Measurements from ENCODE around the gene SETBP1.
"Not testable (repeated sequence)": the region's sequence is repeated elsewhere in the genome, so short reads cannot be mapped to it uniquely, and the experiment has no call there.

SETBP1 gene

DNA sequence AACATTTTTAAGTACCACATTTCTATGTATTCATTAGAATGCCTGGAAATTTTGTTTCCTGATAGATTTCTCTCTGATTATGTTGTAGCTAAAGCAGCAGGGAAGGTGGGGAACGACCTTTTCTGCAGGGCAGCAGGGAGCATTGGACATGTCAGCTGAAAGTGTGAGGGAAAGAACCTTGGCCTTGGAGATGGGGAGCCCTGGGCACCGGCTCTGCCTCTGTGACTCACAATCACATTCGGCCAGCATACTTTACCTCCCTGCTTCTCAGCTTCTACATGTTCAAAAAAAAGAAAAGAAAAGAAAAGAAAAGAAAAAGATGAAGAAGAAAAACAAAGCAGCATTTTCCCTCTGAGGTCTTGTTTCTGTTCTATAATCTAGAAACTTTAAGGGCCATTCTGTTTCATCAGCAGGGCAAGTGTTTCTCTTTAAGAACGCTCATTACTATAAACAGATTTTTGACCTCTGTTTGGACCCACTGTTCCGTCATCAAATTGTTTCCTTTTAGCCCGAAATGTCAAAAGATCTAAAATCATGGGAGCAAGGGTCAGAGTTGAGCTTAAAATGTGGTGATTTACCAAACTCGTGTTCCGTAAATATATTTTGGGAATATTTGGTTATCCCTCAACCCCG is 27.9 kb downstream of the SETBP1 start:
- DNase-seq, result no peak

DNA sequence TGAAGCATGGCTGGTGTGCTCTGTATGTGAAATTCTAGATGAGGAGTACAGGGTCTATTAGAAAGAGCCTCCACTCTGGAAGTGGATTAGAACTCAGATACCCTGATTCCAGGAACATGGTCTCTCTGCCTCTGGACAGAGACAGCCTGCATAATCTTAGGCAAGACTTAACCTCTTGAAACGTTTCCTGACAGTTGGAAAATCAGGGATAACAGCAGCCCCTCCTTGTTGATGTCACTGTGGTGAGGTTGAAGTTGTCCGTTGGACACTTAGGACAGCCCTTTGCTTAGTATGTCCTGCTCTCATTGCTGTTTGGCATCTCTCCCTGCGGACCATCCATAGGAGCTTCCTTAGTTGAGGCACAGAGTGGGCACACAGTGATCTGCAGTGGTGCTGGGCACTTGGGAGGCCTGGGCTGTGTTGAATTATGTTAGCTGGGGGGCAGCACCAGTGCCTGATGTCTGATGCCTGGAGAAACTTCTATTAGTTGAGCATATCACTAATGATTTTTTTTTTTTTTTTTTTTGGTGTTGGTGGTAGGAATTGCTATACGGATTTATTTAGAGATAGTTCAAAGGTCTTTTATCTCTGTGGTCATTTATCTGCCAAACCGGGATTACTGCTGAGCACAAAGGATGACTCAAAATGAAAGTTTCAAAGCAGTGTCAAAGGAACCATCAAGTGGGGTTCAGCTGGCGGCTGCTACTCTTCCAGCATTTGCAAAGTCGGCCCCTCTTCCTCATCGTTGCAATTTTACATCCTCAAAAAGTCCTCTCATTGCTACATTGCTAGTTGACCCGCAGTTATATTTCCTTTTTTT is 28.8 kb downstream of the SETBP1 start:
- DNase-seq, result peak; percentile 67

DNA sequence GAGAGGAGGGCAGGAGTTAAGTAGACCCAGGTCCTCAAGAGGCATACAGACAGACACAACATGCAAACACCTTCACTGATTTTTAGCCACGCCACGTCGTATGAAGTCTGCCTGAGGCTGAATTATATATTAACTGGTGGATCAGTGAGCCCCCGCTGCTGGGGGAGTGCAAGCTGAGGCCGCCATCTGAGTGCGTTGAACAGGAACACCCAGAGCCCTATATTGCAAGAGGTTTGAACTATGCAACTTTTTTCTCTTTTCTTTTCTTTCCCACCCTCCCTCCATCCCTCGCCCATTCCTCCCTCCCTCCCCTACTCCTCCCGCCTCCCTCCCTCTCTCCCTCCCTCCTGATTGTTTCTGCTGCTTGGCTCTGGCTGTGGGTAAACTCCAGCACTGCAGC is 30.2 kb downstream of the SETBP1 start:
- no peak for DNase-seq

DNA sequence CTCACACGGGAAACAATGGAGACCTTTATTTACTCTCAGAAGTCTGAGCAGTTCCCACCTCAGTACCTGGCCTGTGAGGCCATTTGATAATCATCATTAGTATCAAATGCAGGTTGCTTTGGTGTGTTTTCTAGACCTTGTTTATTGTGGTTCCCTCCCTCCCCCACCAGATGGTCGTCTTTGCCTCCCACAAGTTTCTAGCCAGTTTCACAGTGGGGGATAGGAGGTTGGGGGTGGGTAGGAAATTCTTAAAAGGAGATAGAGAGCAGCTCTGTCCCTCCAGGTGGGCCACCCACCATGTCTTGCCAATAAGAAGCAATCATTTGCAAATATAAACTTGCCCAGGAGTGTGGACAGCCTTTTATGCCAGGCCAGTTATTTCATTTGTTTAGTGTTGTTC is 31.3 kb downstream of the SETBP1 start:
- no peak for DNase-seq

GRCh38 chr18:44713435-44713834 is 32.7 kb downstream of the SETBP1 start:
- no peak for DNase-seq

- DNase-seq, result no peak
Observed at GRCh38 chr18:44714376-44714775, 33.7 kb downstream of the SETBP1 start.

GRCh38 chr18:44715245-44715644 is 34.6 kb downstream of the SETBP1 start:
- no peak for DNase-seq

- no peak for DNase-seq
Observed at GRCh38 chr18:44715842-44716241, 35.2 kb downstream of the SETBP1 start.

GRCh38 chr18:44716697-44717163 is 36.0 kb downstream of the SETBP1 start:
- DNase-seq, result no peak

DNA sequence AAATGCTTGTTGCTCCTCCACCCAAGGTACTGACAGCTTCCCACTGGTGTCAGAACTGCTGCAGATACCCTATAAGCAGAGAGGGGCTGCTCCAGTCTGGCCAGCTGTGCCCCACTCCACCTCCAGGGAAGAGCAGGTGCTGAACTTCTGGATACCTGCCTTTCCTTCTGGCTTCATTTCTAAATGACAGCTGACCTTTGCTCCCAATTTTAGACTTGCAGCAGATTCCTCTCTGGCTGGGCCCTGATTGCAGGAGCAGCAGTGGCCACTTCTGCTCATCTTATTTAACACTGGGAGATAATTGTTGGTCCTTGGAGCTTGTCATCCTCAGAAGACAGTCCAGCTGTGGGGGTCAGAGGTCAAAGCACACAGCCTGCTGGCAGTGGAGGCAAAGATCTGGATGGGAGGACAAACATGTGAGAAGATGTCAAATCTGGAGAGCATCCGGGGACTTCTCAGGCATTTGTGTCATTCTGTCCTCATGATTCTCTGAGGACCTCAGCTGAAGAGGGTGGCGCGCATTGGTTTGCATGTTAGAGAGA is 38.9 kb downstream of the SETBP1 start:
- no peak for DNase-seq

DNA sequence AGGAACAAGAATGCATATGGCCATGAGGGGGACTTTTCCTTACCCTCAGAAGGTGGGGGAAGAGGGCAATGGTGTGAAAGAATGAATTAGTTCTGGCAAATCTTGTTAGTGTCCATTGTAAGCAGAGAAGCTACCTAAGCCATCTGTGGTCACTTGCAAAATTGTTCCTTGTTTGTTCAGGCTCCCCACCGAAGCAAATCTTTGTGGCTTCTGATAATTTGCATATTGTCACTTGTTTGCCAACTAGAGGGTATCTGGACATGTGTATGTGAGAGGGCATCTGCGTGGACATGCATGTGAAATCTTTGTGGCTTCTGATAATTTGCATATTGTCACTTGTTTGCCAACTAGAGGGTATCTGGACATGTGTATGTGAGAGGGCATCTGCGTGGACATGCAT is 41.1 kb downstream of the SETBP1 start:
- DNase-seq, result not testable (repeated sequence)

GRCh38 chr18:44723411-44723810 is 42.7 kb downstream of the SETBP1 start:
- DNase-seq, result peak; percentile 46

DNA sequence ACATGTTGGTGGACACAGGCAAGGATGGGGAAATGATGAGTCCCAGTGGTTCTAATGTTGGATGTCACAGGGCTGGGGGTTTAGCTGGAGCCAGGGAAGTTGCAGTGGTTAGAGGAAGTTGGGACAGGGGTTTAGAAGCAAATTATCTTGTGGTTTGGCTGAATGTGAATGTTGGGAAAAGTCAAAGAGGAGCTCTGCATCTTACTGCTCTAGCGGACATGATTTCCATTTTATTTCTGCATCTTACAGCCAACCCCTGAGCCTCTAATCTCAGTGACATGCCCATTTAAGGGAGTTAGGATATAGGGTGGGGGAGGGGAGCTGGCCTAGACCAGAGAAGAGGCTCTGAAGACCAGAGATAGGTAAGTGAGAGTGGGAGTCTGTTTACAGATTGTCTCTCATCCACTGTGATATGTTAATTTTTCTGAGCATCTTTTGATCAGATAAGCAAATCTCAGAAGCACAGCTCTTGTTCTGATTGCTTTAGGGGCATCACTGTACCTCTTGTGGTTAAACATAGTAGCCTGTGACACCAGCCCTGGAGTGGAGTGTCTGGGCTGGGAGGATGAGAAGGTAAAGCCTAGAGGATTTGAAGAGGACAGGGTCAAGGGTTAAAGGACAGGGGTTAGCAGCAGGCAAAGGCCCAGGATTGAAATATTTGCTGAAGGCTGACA is 43.6 kb downstream of the SETBP1 start:
- DNase-seq, result peak; percentile 41

DNA sequence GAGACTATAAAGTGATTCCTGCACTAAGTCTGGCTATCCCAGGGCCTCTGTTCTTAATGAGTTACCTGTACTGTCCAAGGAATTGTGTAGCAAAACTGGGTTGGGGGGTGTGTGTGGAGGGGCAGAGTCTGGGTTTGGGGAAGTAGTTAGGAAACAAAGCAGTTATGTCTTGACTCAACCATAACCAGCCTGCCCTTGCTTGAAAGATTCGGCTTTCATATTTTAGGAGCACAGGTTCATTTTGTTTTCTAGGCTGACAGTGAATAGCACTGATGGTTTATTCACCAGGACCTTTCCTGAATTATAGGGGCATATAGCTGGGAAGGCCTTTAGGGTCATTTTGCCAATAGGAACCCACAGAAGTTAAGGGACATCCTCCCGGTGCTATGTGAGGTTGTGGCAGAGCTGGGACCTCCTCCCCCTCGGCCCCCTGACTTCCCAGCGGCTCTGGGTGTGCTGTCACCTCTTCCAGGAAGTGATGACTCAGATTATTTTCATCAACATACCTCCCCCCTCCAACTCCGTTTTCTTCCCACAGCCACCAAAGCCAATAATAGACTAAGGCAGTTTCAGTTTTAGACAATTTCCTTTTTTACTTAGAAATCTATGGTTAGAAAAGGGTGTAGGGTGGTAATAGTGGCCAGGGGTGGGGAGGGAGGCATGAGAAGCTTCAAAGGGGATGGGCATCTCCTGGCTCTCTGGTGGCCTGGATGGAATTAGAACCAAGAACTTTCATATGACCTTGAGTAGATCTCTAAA is 44.8 kb downstream of the SETBP1 start:
- peak; percentile 86 for DNase-seq

DNA sequence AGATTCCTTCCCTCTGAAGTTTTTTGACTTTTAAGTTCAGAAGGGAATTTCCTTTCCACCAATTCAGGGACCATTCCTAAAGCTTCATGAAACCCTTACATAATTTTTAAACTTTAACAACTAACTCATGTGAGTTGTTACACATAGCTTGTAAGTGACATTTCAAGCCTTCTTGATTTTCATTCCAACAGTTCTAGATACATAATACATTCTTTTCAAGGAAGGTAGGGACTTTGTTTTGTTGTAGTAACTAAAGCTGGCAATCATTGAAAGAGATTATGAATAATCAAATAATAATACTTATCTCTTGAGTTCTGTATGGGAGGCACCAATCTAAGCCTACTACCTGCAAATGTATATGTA is 45.4 kb downstream of the SETBP1 start:
- no peak for DNase-seq

GRCh38 chr18:44727291-44727690 is 46.6 kb downstream of the SETBP1 start:
- DNase-seq, result no peak

DNA sequence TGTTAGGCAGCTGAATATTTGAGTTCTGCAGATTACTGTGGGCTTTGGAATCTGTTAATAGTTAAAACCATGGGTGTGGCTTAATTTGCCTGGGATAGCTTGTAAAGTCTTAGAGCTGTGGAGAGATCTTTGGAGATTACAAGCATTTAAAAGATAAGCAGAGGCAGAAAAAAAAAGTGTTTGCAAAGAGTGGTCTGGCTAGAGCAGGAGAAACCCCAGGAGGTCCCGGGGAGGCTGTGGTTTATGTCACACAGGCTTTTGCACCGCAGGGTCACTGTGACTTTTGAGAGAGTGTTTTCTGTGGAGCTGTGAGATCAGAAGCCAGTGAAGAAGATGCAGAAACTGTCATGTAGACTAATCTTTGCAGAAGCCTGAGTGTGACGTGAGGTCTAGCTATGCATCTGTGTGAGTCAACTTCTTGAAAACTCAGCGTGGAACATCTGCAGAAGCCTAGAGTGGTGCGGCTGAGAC is 49.0 kb downstream of the SETBP1 start:
- DNase-seq, result no peak

- DNase-seq, result peak; percentile 34
Observed at GRCh38 chr18:44730803-44731529, 50.3 kb downstream of the SETBP1 start.

DNA sequence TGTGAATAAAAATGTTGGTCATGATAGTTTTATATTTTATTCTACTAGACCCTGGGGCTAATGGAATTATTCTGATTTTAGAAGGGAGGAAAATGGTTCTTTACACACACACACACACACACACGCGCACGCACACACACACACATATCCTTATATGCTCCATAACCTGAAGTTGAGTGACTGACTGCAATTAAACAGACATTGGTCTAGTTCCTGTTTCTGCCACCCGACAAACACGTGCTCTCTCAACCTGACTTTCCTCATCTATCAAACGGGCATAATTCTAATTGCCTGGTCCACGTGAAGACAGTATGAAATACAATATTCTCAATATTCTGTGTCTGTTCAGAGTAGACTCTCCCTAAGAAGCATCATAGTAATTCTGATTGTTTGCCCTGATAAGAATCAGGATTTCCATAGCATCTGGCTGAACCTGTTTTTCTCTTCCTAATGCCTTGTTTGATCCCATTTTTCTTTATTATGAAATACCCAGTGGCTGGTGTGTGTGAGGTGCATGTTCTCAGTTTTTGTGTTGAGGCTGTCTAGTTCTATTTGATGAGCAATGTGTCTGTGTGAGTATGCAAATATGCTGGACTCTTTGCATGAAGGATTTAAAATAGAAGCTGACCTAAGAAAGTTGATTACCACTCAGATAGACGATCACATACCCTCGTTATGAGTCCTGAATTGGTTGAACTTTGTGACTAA is 51.0 kb downstream of the SETBP1 start:
- peak; percentile 26 for DNase-seq

GRCh38 chr18:44732238-44732563 is 51.5 kb downstream of the SETBP1 start:
- no peak for DNase-seq

- DNase-seq, result no peak
Observed at GRCh38 chr18:44732599-44732998, 51.9 kb downstream of the SETBP1 start.
